OCI-LY1 (cell line): ENCODE measurements around the gene IRX3.

Source experiments
- EZH2 ChIP-seq: fragments of 200-600 bp; sonication (generic), shearing (Covaris generic); IDR thresholded peaks from 2 replicates; pipeline ENCODE4 v1.8.0; 2017; ENCODE audit warnings: borderline replicate concordance, mixed run types, mild to moderate bottlenecking, antibody characterized with exemption, low read length, moderate library complexity, mixed read lengths
- TF ChIP-seq, protein P1 (sequence below): fragments of 200-600 bp; sonication (generic), shearing (Covaris generic); IDR thresholded peaks from 2 replicates; pipeline ENCODE4 v1.5.1; 2017; ENCODE audit warnings: mild to moderate bottlenecking, antibody characterized with exemption, low read length, moderate library complexity, mixed read lengths

GRCh38 chr16:54305080-54305479 lies 18.5 kb upstream of the IRX3 start:
- TF ChIP-seq, protein P1, sequence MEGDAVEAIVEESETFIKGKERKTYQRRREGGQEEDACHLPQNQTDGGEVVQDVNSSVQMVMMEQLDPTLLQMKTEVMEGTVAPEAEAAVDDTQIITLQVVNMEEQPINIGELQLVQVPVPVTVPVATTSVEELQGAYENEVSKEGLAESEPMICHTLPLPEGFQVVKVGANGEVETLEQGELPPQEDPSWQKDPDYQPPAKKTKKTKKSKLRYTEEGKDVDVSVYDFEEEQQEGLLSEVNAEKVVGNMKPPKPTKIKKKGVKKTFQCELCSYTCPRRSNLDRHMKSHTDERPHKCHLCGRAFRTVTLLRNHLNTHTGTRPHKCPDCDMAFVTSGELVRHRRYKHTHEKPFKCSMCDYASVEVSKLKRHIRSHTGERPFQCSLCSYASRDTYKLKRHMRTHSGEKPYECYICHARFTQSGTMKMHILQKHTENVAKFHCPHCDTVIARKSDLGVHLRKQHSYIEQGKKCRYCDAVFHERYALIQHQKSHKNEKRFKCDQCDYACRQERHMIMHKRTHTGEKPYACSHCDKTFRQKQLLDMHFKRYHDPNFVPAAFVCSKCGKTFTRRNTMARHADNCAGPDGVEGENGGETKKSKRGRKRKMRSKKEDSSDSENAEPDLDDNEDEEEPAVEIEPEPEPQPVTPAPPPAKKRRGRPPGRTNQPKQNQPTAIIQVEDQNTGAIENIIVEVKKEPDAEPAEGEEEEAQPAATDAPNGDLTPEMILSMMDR = no peak
- no peak for TF ChIP-seq EZH2
